ENCODE data around the gene FAM177A1. TPM values are rescaled to one million over a fixed set of nuclear protein-coding genes. Genes with fewer than 3 reads are reported as not detected.
"Not testable (repeated sequence)": the region's sequence is repeated elsewhere in the genome, so short reads cannot be mapped to it uniquely, and the experiment has no call there.

Gene FAM177A1
- total RNA-seq, 1 experiment from 2014 or later: 28.0 TPM

DNA sequence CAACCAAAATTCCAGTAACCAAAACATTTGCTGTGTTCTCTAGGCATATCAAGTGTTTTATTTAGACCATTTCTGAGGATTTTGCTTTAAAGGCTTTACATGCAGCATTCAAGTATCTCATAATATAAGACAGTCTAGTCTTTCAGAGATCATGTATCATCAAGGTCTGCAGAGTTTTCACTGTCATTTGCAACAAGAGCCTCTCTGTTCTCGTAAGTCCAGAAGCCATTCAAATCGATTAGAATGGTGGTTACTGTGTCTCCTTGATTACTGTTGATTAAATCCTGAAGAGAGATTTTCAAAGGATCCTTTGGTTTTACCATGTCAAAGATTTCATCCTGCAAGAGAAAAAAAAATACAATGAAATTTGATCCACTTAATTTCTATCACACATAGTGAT lies 39.4 kb downstream of the FAM177A1 start:
- no peaks in the 10 kb centered on the region for H3K4me1 ChIP-seq
- H3K36me3 ChIP-seq: peaks cover 54% of the 10 kb centered on the region
- H3K9me3 ChIP-seq (replicated peaks): peaks cover 3% of the 10 kb centered on the region
- no peak overlapping the region for H3K4me3 ChIP-seq
- peak in 1 of 2 experiments; percentile 13 for DNase-seq
- H3K27me3 ChIP-seq: no peaks in the 10 kb centered on the region
- no peak overlapping the region for H3K27ac ChIP-seq

DNA sequence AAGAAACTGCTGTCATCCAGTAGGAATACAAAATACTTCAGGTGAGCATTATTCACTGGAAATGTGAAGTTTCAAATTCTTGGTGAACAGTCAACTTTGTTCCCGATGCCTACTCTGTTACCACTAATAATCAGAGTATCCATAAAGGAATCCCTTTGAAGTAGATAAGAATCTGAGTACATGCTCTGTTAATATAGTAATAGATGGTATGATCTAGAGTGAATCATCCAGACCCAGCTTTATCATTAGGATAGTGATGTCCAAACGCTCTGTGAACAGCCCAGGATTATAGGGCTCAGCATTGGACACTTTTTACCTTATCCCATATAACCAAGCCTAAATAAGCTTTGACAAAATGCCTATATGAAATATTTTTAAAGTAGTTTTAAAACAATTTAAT lies 42.4 kb downstream of the FAM177A1 start:
- no peak for DNase-seq

DNA sequence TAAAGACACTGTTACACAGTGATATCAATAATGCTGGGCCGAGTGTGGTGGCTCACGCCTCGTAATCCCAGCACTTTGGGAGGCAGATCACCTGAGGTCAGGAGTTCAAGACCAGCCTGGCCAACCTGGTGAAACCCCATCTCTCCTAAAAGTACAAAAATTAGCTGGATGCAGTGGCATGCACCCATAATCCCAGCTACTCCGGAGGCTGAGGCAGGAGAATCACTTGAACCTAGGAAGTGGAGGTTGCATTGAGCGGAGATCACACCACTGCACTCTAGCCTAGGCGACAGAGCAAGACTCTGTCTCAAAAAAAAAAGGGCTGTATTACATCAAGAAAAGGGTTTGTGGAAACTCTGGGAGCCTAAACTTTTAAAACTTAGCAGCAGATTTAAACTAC lies 48.6 kb downstream of the FAM177A1 start:
- H3K36me3 ChIP-seq: peaks cover 61% of the 10 kb centered on the region
- H3K4me1 ChIP-seq: not testable (repeated sequence)

More for the DNA sequence above, 42.4 kb downstream of the FAM177A1 start:
- Histone ChIP-seq H3K27ac (no peak overlapping the region), H3K27me3 (no peaks in the 10 kb centered on the region), H3K4me3 (no peak overlapping the region), H3K36me3 (peaks cover 71% of the 10 kb centered on the region), H3K9me3 (replicated peaks) (peaks cover 3% of the 10 kb centered on the region), H3K4me1 (no peaks in the 10 kb centered on the region)

DNA sequence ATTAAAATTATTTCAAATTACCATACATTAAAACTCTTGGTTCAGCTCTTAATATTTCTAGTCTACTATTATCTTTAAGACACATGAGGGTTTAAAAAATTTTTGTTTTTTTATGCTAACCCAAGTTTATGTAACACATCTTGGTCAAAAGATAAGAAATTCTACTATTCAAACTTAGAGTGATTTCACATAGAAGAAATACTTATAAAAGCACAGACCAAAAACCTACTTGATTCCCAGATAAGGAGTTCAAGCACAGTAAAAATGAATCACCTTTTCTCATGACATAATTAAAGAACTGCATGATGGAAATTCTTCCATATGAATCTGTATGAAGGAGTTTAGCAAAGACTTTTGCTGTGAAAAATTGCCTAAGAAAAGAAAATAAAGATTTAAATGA lies 61.8 kb downstream of the FAM177A1 start:
- H3K27ac ChIP-seq: no peak overlapping the region
- H3K36me3 ChIP-seq: peaks cover 55% of the 10 kb centered on the region
- no peaks in the 10 kb centered on the region for H3K9me3 ChIP-seq (replicated peaks)
- DNase-seq: no peak
- no peaks in the 10 kb centered on the region for H3K4me1 ChIP-seq
- H3K4me3 ChIP-seq: no peak overlapping the region
- no peaks in the 10 kb centered on the region for H3K27me3 ChIP-seq

More for the DNA sequence above, 48.6 kb downstream of the FAM177A1 start:
- not testable (repeated sequence) for DNase-seq; H3K4me3 ChIP-seq; H3K9me3 ChIP-seq (replicated peaks); H3K27ac ChIP-seq; H3K27me3 ChIP-seq

DNA sequence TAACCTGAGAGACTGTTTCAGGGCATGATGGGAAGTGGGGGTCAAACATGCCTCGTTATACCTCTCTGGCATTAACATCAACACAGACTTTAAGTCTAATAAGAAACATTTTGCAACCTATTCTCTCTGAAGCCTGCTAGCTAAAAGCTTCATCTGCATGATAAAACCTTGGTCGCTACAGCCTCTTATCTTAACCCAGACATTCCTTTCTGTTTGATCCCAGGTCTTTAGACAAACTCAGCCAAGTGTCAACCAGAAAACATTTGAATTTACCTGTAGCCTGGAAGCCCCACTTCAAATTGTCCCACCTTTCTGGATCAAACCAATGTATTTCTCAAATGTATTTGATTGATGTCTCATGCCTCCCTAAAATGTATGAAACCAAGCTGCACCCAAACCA lies 66.6 kb downstream of the FAM177A1 start:
- Histone ChIP-seq H3K27ac (no peak overlapping the region), H3K27me3 (no peaks in the 10 kb centered on the region), H3K4me1 (no peaks in the 10 kb centered on the region), H3K4me3 (no peak overlapping the region), H3K36me3 (peaks cover 71% of the 10 kb centered on the region), H3K9me3 (replicated peaks) (no peaks in the 10 kb centered on the region)
- no peak for DNase-seq

DNA sequence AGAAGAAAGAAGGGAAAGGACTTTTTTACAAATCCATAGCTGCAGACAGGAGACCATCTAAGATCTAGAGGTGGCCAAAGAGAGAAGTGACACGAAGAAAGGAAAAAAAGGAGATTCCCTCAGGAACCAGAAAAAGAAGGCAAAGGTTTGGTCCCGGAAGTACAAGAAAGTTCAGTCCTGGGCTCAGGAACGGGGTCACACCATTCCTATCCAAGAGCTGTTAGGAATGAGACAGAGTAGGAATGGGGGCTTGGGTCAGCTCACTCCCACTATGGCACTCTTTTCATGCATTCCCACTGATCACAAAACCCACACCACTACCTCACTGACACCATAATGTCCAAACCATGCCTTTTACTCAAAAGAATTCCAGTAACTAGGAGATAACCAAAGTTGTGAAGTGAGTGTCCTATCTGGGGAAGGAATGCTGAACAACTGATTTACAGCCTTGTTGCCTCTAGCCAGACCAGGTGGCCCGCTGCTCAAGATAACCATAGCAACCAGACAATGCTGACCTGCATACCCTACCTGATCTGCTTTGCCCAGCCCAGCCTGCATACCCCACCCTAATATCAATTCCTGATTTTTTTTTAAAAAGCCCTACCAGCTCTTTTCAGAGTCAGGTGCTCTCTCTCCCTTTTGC lies 67.4 kb downstream of the FAM177A1 start:
- no peaks in the 10 kb centered on the region for H3K9me3 ChIP-seq (replicated peaks)
- H3K4me1 ChIP-seq: no peaks in the 10 kb centered on the region
- H3K27ac ChIP-seq: no peak overlapping the region
- peaks cover 65% of the 10 kb centered on the region for H3K36me3 ChIP-seq
- no peaks in the 10 kb centered on the region for H3K27me3 ChIP-seq
- no peak overlapping the region for H3K4me3 ChIP-seq
- no peak for DNase-seq

DNA sequence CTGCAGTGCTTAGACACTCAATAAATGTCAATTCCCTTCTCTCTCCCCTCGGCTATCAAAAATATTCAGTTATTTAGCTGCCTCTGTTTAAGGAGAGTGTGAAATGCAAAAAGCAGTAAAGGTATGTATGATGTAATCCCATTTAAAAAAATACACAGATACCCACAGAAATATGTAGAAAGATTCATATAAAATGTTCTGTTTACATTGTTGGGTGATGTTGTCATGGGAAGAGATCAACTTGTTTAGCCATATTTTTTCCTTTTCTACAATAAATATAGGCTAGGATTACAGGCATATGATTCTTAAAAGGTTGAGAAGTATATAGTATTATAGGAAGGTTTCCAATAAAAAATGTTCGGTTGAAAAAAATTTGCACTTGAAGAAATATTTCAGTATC lies 68.0 kb downstream of the FAM177A1 start:
- Histone ChIP-seq H3K4me1 (no peaks in the 10 kb centered on the region), H3K4me3 (no peak overlapping the region), H3K27me3 (no peaks in the 10 kb centered on the region), H3K9me3 (replicated peaks) (no peaks in the 10 kb centered on the region), H3K27ac (no peak overlapping the region), H3K36me3 (peaks cover 65% of the 10 kb centered on the region)
- no peak for DNase-seq

DNA sequence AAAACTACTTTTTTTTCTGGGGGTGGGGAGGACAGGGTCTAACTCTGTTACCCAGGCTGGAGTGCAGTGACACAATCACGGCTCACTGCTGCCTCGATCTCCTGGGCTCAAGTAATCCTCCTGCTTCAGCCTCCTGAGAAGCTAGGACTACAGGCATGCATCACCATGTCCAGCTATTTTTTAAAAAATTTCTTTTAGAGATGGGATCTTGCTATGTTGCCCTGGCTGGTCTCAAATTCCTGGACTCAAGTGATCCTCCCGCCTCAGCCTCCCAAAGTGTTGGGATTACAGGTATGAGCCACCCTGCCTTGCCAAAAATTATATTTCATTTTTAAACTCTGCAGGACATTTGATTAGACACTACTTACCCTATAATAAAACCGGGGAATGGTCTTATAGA lies 70.2 kb downstream of the FAM177A1 start:
- H3K9me3 ChIP-seq (replicated peaks): no peaks in the 10 kb centered on the region
- DNase-seq: no peak
- no peaks in the 10 kb centered on the region for H3K27me3 ChIP-seq
- no peaks in the 10 kb centered on the region for H3K4me1 ChIP-seq
- no peak overlapping the region for H3K27ac ChIP-seq
- H3K4me3 ChIP-seq: no peak overlapping the region
- peaks cover 54% of the 10 kb centered on the region for H3K36me3 ChIP-seq

DNA sequence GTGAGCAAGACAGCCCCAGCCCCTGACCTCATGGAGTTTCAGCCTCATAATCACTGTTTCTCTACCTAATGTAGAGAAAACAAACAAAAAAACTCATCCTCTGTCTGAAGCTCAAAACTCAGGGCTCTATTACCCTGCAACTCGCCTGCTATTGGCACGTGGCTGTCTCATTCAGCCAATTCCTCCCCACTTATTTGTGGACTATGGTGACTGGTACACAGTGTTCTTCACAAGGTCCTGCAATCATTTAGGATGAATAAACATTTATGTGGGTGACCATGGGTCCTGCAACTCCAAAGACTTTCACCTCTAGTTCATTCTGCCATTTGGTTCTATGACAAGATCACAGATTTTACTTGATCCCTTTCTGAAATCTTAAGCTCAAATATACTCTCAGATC lies 71.0 kb downstream of the FAM177A1 start:
- H3K27me3 ChIP-seq: no peaks in the 10 kb centered on the region
- H3K9me3 ChIP-seq (replicated peaks): no peaks in the 10 kb centered on the region
- no peak overlapping the region for H3K27ac ChIP-seq
- H3K4me3 ChIP-seq: no peak overlapping the region
- peaks cover 45% of the 10 kb centered on the region for H3K36me3 ChIP-seq
- no peaks in the 10 kb centered on the region for H3K4me1 ChIP-seq
- DNase-seq: no peak

DNA sequence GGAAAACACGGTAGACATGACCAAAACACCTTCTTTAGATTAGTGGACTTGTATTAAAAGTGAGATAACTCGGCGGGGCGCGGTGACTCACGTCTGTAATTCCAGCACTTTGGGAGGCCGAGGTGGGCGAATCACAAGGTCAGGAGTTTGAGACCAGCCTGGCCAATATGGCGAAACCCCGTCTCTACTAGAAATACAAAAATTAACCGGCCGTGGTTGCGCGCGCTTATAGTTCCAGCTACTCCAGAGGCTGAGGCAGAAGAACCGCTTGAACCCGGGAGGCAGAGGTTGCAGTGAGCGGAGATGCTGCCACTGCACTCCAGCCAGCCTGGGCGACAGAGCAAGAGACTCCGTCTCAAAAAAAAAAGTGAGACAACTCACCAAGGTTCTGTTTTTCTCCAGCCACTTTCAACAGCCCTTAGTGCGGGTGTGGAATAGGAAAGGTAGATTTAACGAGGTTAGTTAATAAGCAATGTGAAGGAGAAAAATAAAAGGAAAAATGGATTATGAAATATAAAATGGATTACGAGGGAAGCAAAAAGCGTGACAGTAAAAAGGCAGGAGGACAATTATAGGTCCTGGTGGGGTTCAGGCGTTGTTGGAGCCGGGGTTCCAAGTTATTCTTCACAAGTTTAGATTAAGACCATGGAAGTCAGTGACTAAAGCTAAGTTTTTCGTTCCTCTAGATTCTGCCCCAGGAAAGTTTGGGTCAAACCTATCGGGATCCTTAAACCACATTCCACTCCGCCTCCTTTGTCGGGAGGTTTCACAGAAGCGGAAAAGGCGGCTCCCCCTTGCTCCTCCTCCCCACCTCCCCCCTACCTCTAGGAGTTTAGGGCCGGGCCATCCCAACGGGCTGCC lies 75.2 kb downstream of the FAM177A1 start:
- peak in 1 of 2 experiments; percentile 6 for DNase-seq
- H3K27me3 ChIP-seq: no peaks in the 10 kb centered on the region
- peaks cover 6% of the 10 kb centered on the region; the same call in 1 of the 2 replicates for H3K4me1 ChIP-seq
- H3K36me3 ChIP-seq: peaks cover 12% of the 10 kb centered on the region; the same call in 1 of the 2 replicates
- H3K9me3 ChIP-seq (replicated peaks): no peaks in the 10 kb centered on the region
- peak overlapping the region; percentile 100 for H3K27ac ChIP-seq
- peak overlapping the region; percentile 89 for H3K4me3 ChIP-seq

DNA sequence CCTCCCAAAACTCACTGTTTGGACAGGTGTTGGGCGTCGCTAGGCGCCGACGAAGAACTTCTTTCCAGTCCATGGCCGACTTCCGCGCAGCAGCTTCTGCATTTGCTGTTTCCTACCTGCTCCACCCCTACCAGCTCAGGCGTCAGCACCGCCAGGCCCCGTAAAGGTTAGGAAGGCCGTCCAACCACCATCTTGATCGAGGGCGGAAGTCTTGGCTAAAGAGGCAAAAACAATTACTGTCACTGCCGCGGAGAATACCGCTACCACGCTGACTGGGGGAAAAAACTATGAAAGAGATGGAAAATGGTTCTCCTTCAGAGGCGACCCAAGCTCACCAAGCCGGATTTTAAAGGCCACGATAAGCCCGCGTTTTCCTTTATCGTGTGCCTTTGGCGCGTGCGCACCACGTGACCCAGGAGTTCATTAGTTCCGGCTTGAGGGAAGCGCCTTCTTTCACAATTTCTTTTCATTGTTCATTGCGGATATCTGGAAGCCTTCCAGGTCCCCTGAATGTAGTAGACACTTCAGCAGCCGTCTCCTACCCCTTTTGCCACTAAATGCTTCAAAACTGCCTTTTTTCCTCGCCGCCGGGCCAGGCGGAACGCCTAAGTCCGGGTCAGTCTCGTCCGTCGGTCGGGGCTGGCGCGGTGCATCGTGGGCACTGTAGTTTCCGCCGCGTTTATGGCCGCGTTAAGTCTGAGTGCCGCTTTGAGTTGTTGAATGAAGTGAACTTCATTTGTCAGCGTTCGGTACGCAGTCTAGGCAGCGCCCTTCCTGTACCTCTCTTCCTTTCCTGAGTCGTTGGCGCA lies 76.0 kb downstream of the FAM177A1 start, which contains the start of the genes PPP2R3C and PRORP:
TSS of gene PPP2R3C (minus strand) at position 104 of the 809 bp plus-strand sequence. CDS start at position 73, 31 bp downstream.
TSS of gene PRORP (plus strand) at position 666 of the 809 bp plus-strand sequence. CDS start 694 bp downstream, outside the sequence.
- Histone ChIP-seq H3K27ac (peak within 1 kb of the TSS; percentile 100), H3K27me3 (no peaks in the 10 kb centered on the region), H3K4me1 (peaks cover 6% of the 10 kb centered on the region; the same call in 1 of the 2 replicates), H3K9me3 (replicated peaks) (no peaks in the 10 kb centered on the region), H3K36me3 (peaks cover 7% of the 10 kb centered on the region; the same call in 1 of the 2 replicates), H3K4me3 (peak within 1 kb of the TSS; percentile 89)
- peak; percentile 93 to 94 for DNase-seq

DNA sequence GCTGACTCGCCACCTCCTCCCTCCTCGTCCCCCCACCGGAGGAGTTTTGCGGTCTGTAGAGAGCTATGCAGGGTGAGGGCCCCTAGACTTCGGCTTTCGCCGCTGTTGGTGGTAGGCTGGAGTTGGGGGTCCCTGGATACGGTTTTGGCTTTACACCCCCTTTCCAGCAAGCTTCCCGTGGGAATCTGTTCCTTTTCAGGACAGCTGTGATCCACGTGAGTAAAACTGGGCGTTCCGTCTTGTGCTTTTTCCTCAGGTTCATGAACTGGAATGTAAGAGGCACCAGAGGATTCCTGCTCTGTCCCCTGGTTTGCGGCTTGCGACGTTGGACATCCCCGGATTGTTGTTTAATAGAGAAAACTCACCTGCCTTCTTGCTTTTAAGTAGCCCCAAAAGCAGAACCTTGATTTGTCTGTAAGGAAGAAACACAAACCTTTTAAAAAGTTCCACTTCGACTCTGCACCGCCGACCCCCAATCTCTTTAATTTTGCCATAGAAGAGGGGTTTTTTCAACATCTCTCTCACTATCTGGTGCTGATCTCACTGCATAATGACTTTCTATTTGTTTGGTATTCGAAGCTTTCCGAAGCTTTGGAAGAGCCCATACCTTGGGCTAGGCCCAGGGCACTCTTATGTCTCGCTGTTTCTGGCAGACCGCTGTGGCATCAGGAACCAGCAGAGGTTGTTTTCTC lies 76.8 kb downstream of the FAM177A1 start:
- H3K27me3 ChIP-seq: no peaks in the 10 kb centered on the region
- no peaks in the 10 kb centered on the region for H3K9me3 ChIP-seq (replicated peaks)
- peak overlapping the region; percentile 89 for H3K4me3 ChIP-seq
- DNase-seq: peak in 1 of 2 experiments; percentile 27
- H3K36me3 ChIP-seq: peaks cover 7% of the 10 kb centered on the region; the same call in 1 of the 2 replicates
- peaks cover 6% of the 10 kb centered on the region; the same call in 1 of the 2 replicates for H3K4me1 ChIP-seq
- peak overlapping the region; percentile 100 for H3K27ac ChIP-seq

DNA sequence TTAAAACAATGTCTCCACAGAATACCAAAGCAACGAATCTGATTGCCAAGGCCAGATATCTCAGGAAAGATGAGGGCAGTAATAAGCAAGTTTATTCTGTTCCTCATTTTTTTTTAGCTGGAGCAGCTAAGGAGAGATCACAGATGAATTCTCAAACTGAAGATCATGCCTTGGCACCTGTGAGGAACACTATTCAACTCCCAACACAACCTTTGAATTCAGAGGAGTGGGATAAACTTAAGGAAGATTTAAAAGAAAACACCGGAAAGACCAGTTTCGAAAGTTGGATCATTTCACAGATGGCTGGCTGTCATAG lies 77.3 kb downstream of the FAM177A1 start:
- Histone ChIP-seq H3K36me3 (peaks cover 7% of the 10 kb centered on the region; the same call in 1 of the 2 replicates), H3K4me1 (peaks cover 6% of the 10 kb centered on the region; the same call in 1 of the 2 replicates), H3K27ac (peak overlapping the region; percentile 100), H3K27me3 (no peaks in the 10 kb centered on the region), H3K4me3 (peak overlapping the region; percentile 89), H3K9me3 (replicated peaks) (no peaks in the 10 kb centered on the region)
- no peak for DNase-seq

DNA sequence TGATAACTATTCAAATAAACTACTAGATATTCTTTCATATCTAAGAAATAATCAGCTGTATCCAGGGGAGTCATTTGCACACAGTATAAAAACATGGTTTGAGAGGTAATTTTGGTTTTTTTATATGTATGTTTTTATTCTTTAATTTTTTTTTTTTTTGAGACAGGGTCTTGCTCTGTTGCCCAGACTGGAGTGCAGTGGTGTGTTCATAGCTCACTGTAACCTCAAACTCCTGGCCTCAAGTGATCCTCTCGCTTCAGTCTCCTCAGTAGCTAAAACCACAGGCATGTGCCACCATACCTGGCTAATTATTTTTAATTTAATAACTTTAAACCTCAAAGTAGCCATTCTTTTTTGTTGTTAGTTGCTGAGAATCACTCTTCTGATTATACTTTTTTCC lies 78.1 kb downstream of the FAM177A1 start:
- H3K4me1 ChIP-seq: peaks cover 6% of the 10 kb centered on the region; the same call in 1 of the 2 replicates
- H3K4me3 ChIP-seq: no peak overlapping the region
- H3K27me3 ChIP-seq: no peaks in the 10 kb centered on the region
- H3K36me3 ChIP-seq: peaks cover 11% of the 10 kb centered on the region; the same call in 1 of the 2 replicates
- no peak for DNase-seq
- no peaks in the 10 kb centered on the region for H3K9me3 ChIP-seq (replicated peaks)
- no peak overlapping the region for H3K27ac ChIP-seq

All from SJCRH30 (cell line).